ENCODE results near the gene C6orf132.
"Not testable (repeated sequence)": the region's sequence is repeated elsewhere in the genome, so short reads cannot be mapped to it uniquely, and the experiment has no call there.

C6orf132 gene

DNA sequence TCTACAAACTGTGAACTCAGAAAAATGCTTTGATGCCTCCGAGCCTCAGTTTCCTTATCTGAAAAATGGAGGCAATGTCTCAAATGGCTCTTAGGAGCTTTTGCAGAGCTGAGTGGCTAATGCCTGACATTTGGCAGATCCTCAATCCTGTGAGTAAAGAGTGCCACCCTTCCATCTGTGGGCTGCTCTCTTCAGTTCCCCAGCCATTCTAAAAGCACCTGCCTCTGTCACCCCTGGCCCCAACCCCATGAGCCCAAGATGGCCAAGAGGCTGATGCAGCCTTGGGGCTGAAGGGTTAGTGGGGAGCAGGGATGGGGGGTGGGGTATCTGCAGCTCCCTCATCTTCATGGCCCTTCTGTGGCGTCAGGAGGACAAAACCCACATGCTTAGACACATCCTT, 16.2 kb upstream of the C6orf132 start:
- no peak for DNase-seq

DNA sequence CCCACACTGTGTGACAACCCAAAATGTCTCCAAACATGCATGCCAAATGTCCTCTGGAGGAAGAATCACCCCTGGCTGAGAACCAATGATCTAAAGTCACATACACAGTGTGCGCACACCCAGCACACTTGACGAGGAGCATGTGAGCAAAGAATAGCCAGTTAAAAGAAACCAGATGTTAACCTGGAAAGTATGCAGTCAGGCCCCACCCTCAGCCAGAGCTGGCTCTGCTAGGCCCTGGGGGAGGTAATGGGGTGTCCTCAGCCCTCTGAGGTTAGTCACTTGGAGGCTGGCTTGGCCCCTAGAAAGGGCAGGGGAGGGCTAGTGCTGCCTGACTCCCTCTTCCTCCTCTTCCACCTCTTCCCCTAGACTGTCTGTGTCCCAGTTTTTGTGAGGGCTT, 15.6 kb upstream of the C6orf132 start:
- DNase-seq = no peak

DNA sequence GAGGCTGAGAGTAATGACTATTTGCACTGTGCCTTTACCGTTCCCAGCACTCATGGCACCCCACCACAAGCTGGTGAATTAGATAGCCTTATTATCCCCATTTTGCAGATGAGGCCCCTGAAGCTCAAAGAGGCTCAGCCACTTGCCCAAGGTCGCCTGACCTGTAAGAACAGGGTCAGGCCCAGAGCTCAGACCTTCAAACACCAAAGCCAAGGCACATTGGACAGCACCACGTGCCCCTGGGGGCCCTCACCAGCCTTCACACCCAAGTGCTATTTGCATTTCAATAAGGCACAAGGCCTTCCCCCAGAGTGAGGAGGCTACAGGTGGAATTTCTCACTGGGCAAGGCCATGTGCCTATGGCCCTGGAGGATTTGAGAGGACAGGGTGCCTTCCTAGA, 14.2 kb upstream of the C6orf132 start:
- DNase-seq = no peak

DNA sequence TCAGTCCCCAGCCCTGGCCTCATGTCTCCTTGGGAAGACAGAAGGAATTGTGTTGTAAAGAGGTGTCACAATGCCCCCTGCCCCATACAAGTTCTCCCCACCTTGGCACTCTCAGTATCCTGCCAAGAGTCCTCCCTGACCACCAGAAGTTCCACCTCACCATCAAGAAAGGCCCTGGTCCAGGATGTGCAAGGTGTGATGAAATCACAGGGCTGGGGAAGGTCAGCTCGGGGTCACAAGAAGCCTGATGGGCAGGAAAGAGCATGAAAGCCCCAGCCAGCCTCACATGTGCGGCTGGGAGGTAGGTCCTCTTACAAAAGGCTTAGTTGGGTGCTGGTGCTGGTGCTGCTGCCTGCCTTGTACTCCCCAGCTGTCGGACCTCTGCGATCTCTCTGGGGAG, 12.9 kb upstream of the C6orf132 start:
- DNase-seq = no peak

DNA sequence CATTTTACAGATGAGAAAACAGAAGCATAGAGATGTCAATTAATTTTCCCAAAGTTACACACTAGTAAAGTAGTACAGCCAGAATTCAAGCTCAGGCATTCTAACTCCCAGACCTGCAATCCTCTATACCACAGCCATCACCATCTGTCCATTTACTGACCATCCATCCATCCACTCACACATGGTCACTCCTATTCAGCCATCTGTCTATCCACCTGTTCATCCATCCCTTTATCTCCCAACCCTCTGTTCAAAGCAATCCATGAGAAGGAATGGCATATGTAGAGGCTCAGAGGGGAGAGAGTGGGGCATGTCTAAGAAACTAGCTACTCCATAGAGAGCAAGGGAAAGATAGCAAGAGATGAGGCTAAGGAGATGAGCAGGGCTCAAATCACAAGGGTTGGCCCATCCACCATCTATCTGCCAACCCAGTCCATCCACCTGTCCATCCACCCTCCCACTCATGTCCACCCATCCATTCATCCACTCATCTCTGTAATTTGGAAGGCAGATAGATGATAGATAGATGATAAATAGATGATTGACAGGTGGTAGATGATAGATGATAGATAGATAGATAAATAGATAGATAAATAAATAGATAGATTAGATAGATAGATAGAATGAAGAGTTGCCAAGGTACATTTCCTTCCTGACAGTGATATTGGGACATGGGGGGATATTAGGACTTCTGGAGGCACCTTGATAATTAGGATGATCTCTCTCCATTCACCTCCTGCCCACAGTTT, 12.2 kb upstream of the C6orf132 start:
- no peak for DNase-seq

DNA sequence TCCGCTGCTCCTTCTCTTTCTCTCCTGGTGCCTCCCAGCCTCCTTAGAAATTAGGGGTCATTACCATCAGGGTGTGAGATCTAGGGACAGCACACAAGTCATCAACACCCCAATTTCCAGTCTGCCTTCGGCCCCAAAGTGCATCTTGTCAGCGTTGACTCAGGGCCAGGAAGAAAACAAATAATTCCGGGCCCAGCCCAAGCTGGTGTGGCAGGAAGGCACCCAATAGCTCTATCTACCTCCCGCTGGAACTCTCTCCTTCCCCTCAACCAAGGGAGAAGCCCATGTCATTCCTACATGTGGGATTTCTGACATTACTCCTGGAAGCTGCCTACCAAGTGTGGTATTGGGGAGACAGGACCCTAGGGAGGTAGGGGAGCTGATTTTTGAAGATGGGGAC, 11.5 kb upstream of the C6orf132 start:
- DNase-seq = no peak

DNA sequence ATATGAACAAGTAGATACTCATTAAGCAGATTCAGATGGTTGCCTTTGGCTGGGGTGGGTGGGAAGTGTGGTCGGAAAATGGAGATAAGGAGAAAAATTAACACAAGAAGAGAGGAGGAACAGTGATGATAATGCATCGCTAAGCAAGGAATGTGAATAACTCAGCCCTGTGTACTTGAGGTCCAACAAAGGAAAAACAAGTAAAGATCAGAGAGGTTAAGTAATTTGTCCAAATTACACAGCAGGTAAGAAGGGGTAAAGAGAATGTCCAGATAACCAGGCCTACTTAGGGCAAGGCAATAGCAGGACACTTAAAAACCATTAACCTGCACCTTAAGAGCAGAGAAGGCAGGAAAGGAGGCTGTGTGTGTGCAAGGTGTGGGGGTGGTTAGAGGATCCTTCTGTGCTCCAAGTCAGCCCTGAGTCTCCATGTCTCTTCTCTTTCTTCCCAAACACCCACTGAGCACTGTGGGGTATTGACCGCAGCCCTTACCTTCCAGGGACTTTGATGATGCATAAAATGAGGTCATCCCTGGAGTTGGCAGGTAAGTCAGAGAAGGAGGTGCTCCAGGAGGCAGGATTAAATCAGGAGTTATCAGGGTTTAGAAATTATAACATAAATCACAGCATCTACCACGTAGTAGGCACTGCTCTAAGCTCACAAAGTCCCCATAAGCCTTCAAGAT, 10.3 kb upstream of the C6orf132 start:
- not testable (repeated sequence) for DNase-seq

DNA sequence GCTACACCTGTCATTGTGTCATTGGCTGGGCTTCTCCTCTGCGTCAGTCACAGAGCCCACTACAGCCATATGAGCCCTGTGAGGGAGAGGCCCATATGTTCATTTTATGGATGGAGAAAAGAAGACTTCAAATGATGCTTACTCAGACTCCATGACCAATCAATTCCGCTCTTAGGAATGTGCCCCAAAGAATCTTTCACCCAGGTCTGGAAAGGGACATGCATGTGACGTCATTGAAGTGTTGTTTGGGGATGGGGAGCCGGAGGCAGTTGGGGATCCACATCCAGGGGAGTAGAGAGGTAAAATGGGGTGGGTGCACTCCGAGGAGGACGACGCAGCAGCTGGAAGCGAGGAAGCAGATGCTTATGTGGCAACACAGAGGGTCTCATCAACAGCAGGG, 9.6 kb upstream of the C6orf132 start:
- DNase-seq = no peak

DNA sequence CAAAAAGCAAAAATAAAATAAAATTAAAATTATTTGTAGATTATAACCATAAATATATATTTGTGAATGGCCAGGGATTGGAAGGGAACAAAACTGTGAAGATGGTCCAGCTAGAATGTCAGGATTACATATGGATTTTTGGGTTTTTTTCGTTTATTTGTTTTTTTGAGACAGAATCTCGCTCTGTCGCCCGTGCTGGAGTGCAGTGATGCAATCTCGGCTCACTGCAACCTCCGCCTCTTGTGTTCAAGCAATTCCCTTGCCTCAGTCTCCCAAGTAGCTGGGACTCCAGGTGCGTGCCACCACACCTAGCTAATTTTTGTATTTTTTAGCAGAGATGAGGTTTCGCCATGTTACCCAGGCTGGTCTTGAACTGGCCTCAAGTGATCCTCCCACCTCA, 7.8 kb upstream of the C6orf132 start:
- no peak for DNase-seq

DNA sequence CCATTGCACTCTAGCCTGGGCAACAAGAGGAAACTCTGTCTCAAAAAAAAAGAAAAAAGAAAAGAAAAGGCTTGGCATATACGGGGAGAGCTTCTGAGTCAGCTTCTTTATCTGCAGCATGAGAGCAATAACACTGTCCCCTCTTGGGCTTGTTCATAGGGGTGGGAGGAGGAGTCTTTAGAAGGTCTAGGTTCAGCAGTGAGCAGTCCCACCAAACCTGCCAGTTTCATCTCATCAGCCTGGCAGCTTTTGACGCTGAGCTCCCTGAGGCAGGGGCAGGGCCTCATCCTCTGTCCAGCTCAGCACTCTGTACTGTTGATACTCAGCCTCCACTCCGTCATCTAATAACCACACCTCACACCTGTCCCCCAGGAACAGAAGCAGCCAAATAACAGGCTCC, 5.6 kb upstream of the C6orf132 start:
- no peak for DNase-seq

DNA sequence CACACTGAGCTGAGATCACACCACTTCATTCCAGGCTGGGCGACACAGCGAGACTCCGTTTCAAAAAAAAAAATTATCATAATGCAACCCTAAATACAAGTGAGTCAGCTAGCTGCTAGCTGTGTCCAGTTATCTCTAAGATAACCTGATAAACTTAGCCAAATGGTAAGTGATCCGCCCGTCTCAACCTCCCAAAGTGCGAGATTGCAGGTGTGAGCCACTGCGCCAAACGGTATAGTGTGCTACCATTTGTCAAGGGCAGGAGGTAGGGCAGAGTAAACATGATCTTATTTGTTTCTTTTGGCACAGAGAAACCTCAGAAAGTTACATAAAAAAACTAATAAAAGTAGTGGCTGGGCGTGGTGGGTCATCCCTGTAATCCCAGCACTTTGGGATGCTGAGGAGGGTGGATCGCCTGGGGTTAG, 4.7 kb upstream of the C6orf132 start:
- DNase-seq = no peak

DNA sequence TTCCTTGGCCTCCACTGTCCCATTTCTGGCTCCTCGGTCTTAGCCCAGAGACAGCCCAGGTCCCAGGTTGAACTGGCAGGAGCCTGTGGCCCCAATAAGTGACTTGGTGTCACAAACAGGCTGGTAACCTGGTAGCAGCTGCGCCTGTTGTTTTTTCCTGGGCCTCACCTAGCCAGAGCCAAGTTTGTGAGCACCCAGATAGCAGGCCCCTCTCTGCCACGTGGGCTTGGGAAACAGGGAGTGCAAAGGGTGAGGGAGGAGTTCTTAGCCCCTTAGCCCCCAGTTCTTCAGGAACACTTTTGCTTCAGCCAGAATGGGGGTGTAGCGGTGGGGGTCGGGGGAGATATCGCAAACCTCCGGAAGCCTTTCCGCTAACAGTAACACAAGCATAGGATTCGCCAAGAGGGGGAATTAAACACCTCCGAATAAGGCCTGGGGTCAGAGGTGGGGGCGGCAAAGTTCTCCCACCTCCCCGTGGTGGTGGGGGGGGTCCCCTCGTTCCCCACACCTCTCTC, 760 bp downstream of the C6orf132 start:
- DNase-seq = peak in 1 of 2 experiments; percentile 37

DNA sequence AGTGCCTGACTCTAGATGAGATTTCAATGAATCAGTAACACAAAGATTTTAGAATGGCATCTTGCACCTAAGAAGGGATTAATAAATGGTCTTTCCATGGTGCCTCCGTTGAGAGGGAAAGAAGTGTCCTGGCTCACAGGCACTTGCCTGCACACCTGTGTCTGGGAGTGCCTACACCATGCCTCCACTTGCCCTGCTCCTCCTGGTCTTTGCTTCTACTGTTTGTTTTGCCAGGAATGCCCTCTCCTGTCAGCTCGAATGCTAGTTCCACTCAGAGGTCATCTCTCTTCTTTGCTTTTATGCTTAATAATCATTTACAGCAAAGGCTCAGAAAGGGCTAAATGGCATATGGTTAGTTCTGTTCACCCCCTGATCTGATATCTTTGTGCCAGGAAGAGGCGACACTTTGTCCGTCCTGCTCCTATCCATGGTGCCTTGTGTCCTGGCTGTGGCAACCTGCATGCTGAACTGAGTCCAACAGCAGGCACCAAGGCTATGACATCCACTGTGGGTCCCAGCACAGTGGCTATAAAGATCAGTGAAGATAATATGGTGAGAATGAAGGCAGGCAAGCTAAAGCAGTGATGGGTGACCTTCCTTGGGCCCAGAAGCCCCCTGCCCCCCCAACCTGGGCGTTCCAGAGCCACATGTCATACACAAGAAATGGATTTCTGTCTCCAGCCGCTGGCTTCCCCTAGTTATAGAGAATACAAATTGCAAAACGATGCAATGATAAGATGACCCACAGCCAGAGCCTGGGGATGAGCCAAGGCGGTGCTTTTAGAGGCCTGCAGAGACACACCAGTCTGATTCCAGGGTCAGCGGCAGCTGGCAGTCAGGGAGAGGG, 1.4 kb downstream of the C6orf132 start:
- DNase-seq = peak in 1 of 2 experiments; percentile 39

DNA sequence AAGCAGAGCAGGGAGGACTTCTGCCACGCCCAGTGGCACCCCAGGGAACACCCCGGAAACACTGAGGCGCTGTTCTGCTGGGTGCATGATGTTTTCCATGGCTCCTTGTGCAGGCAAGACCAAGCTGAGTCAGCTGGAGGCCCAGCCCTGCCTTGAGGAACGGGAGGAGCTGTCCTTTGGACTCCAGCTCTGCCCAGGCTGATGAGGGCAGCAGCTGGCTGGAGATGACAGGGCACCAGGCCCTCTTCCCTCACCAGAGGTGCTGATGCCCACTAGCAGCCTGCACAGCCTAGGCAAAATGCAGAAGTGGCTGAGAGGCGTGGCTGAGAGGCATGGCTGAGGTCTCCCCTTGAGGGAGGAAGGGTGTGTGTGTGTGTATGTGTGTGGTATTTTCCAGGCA, 2.4 kb downstream of the C6orf132 start:
- no peak for DNase-seq

DNA sequence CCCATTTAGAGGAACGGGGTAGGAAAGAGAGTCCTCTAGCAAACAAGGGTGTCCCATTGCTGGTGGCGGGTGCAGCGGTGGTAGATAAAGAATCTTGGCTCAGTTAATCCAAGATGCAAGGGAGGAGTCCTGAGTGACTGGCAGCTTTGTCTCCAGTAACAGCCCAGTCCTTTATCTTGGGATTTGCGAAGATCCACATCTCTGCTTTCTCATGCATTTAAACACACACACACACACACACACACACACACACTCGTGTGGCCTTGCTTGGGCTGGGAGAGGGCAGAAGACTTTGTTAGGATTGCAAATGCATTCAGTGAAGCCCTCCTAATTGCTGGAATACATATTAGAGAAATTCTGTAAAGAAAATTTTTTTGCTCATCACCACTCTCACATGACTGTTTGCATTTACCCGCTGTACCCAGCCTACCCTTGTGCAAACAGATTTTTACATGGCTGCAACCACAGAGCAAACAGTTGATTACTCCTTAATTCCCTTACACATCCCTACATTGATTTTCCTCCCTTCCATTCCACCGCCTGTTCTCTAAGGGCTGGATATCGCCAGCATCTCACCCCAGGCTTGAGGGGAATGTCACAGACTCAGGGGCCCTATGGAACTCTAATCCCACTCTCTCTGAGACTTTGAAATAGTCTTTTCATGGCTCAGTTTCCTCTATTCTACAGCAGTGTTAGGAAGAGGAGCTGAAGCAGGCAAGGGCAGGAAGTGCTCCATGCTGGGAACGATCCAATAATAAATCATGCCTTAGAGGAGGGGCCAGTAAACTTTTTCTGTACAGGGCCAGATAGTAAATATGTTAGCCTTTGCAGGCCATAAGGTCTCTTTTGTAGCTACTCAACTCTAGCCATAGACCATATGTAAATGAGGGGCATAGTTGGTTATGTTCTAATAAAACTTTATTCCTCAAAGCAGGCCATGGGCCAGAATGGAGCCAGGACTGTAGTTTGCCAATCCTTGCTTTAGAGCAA, 3.5 kb downstream of the C6orf132 start:
- peak; percentile 60 to 68 for DNase-seq

DNA sequence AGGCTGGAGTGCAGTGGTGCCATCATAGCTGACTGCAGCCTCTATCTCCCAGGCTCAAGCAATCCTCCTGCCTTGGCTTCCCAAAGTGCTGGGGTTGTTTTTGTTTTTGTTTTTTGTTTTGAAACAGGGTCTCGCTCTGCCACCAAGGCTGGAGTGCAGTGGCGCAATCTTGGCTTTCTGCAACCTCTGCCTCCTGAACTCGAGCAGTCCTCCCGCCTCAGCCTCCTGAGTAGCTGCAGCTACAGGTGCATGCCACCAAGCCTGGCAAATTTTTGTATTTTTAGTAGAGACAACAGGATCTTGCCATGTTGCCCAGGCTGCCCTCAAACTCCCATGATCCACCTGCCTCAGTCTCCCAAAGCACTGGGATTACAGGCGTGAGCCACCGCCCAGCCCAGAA, 4.2 kb downstream of the C6orf132 start:
- DNase-seq = no peak

DNA sequence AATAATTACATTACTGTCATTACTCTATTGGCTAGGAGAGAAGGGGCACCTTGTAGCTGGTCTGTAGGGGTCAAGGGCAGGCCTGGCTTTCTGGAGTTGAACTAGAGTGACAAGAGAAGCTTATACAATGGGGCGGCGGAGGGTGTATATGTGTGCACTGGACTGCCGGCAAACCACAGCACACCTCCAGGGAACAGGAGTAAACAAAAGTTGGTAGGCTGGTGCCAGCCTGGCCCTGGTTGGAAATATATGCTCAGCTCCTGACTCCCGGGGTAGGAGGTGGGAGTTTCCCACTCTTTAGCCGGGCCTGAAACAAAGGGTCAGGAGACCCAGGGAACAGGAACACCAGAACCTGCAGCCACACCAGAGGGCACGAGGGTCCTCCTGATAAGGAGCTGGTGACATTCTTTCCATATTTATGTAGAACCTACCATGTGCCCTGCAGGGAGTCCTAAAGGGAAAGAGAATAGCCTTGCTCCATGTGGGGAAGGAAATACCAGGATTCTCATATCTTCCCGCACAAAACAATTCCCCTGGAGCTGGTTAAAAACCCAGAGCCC, 5.1 kb downstream of the C6orf132 start:
- no peak for DNase-seq

DNA sequence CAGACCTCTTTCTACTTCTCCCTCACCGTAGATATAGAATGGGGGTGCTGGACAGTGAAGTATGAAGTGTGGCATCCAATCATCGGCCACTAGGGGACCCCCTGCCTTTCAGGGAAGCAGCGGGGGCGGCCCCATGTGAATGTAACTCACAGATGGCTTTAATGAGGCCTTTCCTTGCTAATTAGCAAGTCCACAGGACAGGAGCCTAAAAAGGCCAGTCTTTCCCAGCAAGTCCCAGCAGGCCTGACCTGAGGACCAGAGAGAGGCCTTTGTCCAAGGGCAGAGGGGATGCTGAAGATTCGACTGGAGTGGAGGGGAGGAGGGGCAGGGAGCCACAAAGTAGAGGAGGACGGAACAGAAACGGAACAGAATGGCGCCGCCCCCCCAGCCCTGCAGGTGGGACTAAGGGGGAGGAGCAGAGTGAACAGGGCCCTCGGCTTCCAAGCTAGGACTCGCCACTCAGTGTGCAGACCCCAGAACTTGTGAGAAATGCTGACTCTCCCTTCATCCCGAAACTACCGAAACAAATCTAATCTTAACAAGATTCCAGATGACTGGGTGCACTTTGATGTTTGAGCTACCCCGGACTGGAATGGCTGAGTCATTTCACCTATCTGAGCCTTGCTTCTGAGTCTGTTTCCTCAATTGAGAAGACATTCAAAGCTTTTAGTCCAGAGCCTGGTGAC, 5.8 kb downstream of the C6orf132 start:
- peak in 1 of 2 experiments; percentile 16 for DNase-seq

DNA sequence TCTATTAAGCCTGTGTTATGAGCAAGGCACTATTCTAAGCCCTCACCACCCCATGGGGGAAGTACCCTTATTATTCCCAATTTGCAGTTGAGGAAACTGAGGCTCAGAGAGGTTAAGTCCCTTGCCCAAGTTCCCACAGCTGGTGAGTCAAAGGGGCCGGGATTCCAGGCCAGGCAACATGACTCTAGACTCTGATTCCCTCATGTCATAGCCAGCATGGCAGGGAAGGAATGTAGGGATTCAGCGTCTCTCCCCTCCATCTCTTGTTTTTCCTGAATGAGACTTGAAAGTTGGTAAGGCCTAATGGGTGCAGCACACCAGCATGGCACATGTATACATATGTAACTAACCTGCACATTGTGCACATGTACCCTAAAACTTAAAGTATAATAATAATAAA, 6.7 kb downstream of the C6orf132 start:
- no peak for DNase-seq

DNA sequence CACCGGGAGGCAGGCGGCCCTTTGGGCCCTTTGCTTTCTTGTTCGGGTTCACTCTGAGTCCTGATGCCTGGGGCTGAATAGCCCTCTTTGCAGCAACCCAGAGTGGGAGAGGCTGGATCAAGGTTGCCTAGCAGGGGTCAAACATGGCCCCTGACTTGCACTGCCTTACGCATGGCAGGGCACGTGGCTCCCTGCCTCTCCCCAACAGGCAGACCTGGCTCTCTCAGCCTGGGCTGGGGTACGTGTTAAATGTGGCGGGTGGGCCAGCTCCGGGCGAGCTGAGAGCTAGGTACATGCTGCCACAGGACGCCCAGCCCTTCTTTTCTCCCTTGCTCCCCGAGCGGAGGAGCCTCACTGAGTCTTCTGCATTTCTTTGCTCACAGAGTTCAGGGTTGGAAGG, 7.3 kb downstream of the C6orf132 start:
- no peak for DNase-seq

DNA sequence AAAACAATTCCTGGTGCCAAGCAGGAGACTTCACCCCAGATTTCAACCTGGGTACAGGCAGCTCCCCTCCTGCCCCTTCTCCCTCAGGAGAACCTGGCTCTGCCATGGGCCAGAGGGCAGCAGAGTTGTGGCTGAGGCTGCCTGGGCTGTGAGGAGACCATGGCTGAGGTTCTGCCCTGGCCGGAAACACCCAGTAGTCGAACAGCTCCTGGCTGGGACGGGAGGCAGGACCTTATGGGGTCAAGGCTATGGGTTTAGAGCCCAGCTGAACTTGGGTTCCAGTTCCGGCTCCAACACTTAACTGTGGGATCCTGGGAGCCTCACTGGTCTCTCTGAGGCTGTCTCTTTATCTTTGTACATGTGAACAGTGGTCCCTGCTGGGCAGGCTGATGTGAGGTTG, 8.5 kb downstream of the C6orf132 start:
- no peak for DNase-seq
